Nephron (organoid): ENCODE measurements around the gene MIS18BP1.
"Not testable (repeated sequence)": the region's sequence is repeated elsewhere in the genome, so short reads cannot be mapped to it uniquely, and the experiment has no call there.

Experiments used
- H3K27ac Mint-ChIP-seq, 3 experiments: 2 replicates each; pipeline ENCODE4 v1.8.0; 2020; ENCODE audit warnings: mixed read lengths in 3 of 3, mild to moderate bottlenecking in 2 of 3, moderate library complexity in 1 of 3
- H3K27me3 Mint-ChIP-seq: 2 replicates; pipeline ENCODE4 v1.8.0; 2021; ENCODE audit warnings: low read depth, mild to moderate bottlenecking, moderate library complexity, mixed read lengths
- H3K36me3 Mint-ChIP-seq: 2 replicates; pipeline ENCODE4 v1.8.0; 2020; ENCODE audit warnings: low read depth, mixed read lengths
- H3K4me1 Mint-ChIP-seq: 2 replicates; pipeline ENCODE4 v1.8.0; 2020; ENCODE audit warnings: mixed read lengths
- H3K4me3 Mint-ChIP-seq, 3 experiments: 2 replicates each; pipeline ENCODE4 v1.8.0; 2020; ENCODE audit warnings: mild to moderate bottlenecking in 3 of 3, mixed read lengths in 3 of 3, moderate library complexity in 2 of 3
- H3K9me3 Mint-ChIP-seq: 2 replicates; pipeline ENCODE4 v1.8.0; 2020; ENCODE audit warnings: mixed read lengths
- TF ChIP-seq, protein P1 (sequence below), 3 experiments: fragments of 200-600 bp; sonication (generic); IDR thresholded peaks; one replicate each; pipeline ENCODE4 v1.5.0; 2021; ENCODE audit warnings: antibody characterized with exemption in 3 of 3; ENCODE audit not compliant: unreplicated experiment in 3 of 3

Gene MIS18BP1

DNA sequence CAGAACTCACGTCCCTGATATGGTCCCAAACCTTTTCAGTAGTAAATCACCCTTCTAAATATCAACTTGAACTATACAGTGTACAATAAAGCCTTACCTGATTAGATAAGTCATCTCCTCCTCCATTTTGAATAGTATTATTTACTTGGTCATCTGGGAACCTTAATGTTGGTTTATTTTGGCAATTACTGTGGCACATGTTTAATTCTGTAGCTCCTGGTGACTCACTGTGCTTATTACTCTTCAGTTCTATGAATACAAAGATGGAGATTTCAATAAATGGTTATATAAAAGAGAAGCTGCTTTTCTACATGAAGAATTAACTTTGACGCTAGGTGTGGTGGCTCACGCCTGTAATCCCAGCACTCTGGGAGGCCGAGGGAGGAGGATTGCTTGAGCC, 25.4 kb downstream of the MIS18BP1 start:
- Mint-ChIP-seq H3K4me3 (no peak overlapping the region), H3K9me3 (no peaks in the 10 kb centered on the region), H3K27me3 (no peaks in the 10 kb centered on the region), H3K36me3 (peaks cover 61% of the 10 kb centered on the region), H3K4me1 (no peaks in the 10 kb centered on the region), H3K27ac (no peak overlapping the region)
- TF ChIP-seq, protein P1, sequence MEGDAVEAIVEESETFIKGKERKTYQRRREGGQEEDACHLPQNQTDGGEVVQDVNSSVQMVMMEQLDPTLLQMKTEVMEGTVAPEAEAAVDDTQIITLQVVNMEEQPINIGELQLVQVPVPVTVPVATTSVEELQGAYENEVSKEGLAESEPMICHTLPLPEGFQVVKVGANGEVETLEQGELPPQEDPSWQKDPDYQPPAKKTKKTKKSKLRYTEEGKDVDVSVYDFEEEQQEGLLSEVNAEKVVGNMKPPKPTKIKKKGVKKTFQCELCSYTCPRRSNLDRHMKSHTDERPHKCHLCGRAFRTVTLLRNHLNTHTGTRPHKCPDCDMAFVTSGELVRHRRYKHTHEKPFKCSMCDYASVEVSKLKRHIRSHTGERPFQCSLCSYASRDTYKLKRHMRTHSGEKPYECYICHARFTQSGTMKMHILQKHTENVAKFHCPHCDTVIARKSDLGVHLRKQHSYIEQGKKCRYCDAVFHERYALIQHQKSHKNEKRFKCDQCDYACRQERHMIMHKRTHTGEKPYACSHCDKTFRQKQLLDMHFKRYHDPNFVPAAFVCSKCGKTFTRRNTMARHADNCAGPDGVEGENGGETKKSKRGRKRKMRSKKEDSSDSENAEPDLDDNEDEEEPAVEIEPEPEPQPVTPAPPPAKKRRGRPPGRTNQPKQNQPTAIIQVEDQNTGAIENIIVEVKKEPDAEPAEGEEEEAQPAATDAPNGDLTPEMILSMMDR (IDR thresholded peaks at IDR 0.05; ENCODE audit: unreplicated experiment in 3 of 3): no peak

DNA sequence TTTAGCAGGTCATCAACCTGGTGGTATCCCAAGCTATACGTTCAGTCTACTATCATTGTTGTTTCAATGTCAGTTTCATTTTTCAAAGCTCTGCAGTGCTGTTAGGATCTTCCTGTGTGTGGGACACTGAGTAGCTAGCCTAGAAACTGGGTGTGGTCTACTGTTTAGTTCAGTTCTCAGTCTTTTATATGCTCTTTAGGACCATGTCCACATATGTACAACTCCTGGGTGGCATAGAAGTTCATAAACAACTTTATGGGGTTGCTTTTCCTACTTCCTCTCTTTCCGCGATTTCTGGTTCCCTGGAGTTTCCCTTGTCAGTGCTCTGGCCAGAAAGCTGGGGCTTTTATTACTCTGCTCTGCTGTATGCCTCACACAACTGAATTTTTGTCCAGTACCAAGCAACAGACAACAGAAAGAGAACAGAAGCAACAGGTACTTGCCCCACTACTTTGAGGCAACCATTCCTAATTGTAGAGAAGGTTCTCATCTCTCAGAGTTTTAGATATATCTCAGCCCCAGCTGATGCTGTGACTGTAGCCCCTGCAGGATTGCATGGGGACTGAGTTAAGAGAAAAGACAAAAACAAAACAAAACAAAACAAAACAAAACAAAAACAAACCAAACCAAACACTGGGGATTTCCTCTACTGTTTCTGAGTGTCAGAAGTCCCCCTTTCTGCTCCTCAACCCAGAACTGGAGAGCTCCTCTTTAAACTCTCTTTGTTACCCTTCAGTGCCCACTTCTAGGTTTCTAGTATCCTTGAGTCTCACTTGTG, 30.3 kb downstream of the MIS18BP1 start:
- no peaks in the 10 kb centered on the region for H3K27me3 Mint-ChIP-seq
- no peaks in the 10 kb centered on the region for H3K9me3 Mint-ChIP-seq
- no peak overlapping the region for H3K4me3 Mint-ChIP-seq
- no peak overlapping the region for H3K27ac Mint-ChIP-seq
- TF ChIP-seq, protein P1 (IDR thresholded peaks at IDR 0.05; ENCODE audit: unreplicated experiment in 3 of 3): no peak
- H3K36me3 Mint-ChIP-seq: peaks cover 47% of the 10 kb centered on the region
- H3K4me1 Mint-ChIP-seq: no peaks in the 10 kb centered on the region

DNA sequence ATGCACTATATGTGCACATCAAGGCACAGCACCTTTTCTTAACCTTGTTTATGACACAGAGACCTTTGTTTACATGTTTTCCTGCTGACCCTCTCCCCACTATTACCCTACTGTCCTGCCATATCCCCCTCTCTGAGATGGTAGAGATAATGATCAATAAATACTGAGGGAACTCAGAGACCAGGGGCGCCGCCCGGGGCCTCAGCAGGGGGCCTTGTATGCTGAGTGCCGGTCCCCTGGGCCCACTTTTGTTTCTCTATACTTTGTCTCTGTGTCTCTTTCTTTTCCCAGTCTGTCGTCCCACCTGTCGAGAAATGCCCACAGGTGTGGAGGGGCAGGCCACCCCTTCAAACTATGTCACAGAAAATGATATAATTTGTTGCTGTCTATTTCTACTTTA, 38.7 kb downstream of the MIS18BP1 start:
- H3K27ac Mint-ChIP-seq: peak overlapping the region in 1 of 3 experiments; percentile 57
- H3K4me3 Mint-ChIP-seq, H3K27me3 Mint-ChIP-seq, H3K9me3 Mint-ChIP-seq, H3K4me1 Mint-ChIP-seq: not testable (repeated sequence)
- peaks cover 45% of the 10 kb centered on the region for H3K36me3 Mint-ChIP-seq

DNA sequence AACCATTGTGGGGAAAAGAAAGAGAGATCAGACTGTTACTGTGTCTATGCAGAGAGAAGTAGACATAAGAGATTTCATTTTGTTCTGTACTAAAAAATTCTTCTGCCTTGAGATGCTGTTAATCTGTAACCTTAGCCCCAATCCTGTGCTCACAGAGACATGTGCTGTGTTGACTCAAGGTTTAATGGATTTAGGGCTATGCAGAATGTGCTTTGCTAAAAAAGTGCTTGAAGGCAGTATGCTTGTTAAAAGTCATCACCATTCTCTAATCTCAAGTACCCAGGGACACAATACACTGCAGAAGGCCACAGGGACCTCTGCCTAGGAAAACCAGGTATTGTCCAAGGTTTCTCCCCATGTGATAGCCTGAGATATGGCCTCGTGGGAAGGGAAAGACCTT, 39.3 kb downstream of the MIS18BP1 start:
- H3K27ac Mint-ChIP-seq: peak overlapping the region; percentile 26 to 66 (median 42)
- H3K4me3 Mint-ChIP-seq: not testable (repeated sequence)

DNA sequence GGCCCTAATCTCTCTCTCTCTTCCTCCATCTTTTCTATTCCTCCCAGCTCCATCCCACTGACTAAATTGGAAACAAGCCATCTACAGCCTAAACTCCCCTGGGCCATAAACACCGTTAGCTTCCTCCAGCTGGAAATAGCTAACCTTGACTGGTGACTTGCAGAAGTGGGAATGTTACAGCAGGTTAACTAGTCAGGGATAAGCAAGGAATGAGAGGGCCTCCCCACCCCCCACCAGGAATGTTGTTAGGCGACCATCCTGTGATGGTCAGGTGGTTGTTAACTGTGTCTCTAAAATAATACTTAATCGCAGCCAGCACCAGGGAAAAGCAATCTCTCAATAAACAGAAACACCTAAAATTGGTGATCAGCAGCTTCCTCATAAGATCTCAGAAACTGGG, 40.8 kb downstream of the MIS18BP1 start:
- TF ChIP-seq, protein P1 (IDR thresholded peaks at IDR 0.05; ENCODE audit: unreplicated experiment in 3 of 3): no peak
- Mint-ChIP-seq H3K36me3 (peaks cover 50% of the 10 kb centered on the region), H3K4me3 (no peak overlapping the region), H3K9me3 (no peaks in the 10 kb centered on the region), H3K27me3 (no peaks in the 10 kb centered on the region), H3K27ac (peak overlapping the region in 2 of 3 experiments; percentile 34 to 66), H3K4me1 (peaks cover 5% of the 10 kb centered on the region)

More for the DNA sequence above, 39.3 kb downstream of the MIS18BP1 start:
- not testable (repeated sequence) for H3K27me3 Mint-ChIP-seq, H3K4me1 Mint-ChIP-seq, H3K9me3 Mint-ChIP-seq
- peaks cover 50% of the 10 kb centered on the region for H3K36me3 Mint-ChIP-seq

DNA sequence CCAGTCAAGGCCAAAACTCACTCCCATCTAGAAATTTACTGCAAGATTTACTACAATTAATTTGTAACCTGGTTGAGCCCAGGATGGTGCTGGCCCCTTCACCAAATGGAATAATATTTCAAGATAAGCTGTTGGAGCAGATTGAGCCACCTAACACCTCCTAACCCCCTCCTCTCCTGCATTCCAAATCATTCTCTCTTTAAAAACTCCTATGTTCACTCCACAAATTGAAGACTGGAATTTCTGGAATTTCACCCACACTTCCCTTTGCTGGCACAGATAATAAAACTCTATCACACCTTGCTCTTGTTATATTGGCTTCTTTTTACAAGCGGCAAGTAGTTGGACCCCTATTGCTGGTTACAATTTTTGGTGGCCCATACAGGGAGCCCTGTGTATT, 41.7 kb downstream of the MIS18BP1 start:
- Mint-ChIP-seq H3K9me3 (no peaks in the 10 kb centered on the region), H3K4me3 (no peak overlapping the region), H3K36me3 (peaks cover 49% of the 10 kb centered on the region), H3K4me1 (peaks cover 5% of the 10 kb centered on the region), H3K27me3 (no peaks in the 10 kb centered on the region), H3K27ac (no peak overlapping the region)
- TF ChIP-seq, protein P1 (IDR thresholded peaks at IDR 0.05; ENCODE audit: unreplicated experiment in 3 of 3): no peak

DNA sequence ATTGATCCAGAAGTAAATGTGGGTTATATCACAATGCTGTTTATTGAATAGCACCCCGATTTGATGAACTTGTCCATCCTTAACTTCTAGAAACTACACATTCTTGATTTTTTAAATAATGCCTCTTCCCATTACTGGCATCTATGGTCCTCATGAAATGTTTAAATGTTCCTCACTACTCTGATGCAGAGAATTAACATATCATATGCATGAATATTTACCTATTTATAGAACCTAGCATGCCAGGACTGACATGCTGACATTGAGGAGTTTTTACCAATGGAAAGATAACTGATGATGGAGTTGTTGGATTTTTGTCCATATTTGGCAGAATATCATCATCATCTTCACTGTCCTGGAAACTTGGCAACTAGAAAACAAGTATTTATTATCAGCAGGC, 42.8 kb downstream of the MIS18BP1 start:
- no peaks in the 10 kb centered on the region for H3K27me3 Mint-ChIP-seq
- TF ChIP-seq, protein P1 (IDR thresholded peaks at IDR 0.05; ENCODE audit: unreplicated experiment in 3 of 3): no peak
- H3K4me3 Mint-ChIP-seq: no peak overlapping the region
- H3K4me1 Mint-ChIP-seq: peaks cover 5% of the 10 kb centered on the region
- H3K9me3 Mint-ChIP-seq: no peaks in the 10 kb centered on the region
- H3K36me3 Mint-ChIP-seq: peaks cover 48% of the 10 kb centered on the region
- no peak overlapping the region for H3K27ac Mint-ChIP-seq
